Stimulated activated CD8-positive, alpha-beta memory T cell treated with anti-CD3 and anti-CD28 coated beads, Interleukin-4, amount 100 ng/mL, for 24 hours (primary cell): Measurements from ENCODE around the gene EPM2A.

Experiments used
- DNase-seq: peaks from one replicate; pipeline ENCODE4 v3.0.0-alpha.2; 2020; ENCODE audit warnings: low read depth

The EPM2A gene

GRCh38 chr6:145602726-145603326 lies 132.5 kb downstream of the EPM2A start:
- no peak for DNase-seq

- no peak for DNase-seq
Observed at GRCh38 chr6:145601397-145601796, 133.9 kb downstream of the EPM2A start.

DNA sequence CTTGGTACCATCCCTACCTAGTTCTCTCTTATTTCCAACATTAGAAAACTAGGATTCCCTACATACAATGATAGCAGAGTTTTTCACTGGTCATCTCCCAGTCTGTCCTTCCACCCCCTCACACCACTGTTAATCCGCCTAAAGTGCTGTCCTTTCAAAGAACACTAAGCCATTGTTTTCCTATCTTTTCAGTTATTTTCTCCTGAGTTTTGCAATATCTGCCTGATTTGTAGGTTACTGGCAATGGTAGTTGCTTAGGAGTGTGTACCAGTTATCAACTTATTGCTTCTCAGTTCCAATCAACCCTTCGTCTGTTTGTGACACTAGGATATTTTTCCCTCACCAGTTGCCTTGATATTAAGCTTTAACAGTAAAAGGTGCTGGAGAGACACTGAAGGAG lies 135.0 kb downstream of the EPM2A start:
- no peak for DNase-seq

DNA sequence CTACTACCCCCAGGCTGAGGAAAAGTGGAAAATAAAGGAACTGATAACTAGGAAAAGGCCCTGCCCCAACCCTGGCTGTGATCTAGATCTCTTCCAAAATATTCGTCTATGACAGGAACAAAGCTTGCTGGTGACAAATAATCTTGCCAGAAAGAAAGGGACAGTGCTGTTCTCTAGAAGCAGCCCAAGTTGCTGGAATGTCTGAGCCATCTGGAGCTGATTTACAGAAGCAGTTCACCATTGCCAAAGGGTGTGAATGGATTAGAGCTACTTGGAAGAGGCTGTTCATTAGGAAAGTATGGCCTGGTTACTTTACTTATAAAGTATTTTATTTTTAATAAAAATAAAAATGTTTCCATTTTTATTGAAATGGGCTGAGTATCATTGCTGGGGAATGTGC lies 146.3 kb downstream of the EPM2A start:
- DNase-seq: no peak

- DNase-seq: no peak
Observed at GRCh38 chr6:145587334-145587733, 148.0 kb downstream of the EPM2A start.

- DNase-seq: no peak
Observed at GRCh38 chr6:145583753-145584152, 151.6 kb downstream of the EPM2A start.
